ENCODE data around the gene SORCS3.

DNA sequence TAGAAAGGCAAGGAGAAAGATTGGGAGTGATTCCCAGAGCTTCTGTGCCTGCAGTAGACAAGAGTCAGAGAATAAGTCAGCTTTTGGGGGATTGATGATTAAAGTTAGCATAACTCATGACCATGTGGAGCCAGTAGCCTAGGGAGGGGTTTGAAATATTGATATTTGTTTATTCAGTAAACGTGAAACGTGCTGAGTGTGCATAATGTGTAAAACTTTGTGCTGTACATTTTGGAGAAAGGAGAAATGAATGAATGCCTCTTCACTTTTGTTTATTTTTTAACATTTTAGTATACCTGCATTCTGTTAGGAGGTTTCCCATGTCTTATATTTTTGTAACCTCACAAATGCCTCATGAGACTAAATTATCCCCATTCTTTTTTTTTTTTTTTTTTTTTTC lies 272.3 kb downstream of the SORCS3 start:
- TF ChIP-seq, protein P1, sequence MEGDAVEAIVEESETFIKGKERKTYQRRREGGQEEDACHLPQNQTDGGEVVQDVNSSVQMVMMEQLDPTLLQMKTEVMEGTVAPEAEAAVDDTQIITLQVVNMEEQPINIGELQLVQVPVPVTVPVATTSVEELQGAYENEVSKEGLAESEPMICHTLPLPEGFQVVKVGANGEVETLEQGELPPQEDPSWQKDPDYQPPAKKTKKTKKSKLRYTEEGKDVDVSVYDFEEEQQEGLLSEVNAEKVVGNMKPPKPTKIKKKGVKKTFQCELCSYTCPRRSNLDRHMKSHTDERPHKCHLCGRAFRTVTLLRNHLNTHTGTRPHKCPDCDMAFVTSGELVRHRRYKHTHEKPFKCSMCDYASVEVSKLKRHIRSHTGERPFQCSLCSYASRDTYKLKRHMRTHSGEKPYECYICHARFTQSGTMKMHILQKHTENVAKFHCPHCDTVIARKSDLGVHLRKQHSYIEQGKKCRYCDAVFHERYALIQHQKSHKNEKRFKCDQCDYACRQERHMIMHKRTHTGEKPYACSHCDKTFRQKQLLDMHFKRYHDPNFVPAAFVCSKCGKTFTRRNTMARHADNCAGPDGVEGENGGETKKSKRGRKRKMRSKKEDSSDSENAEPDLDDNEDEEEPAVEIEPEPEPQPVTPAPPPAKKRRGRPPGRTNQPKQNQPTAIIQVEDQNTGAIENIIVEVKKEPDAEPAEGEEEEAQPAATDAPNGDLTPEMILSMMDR (IDR thresholded peaks at IDR 0.05; ENCODE audit: borderline replicate concordance, extremely low read depth, low read length, poor library complexity, severe bottlenecking), result no peak
- no peak for TF ChIP-seq EZH2 (IDR thresholded peaks at IDR 0.05; ENCODE audit: borderline replicate concordance, low read depth, low read length, severe bottlenecking)
